GM23248 (cell line): ENCODE data around the gene SFMBT1.

Experiments
- EZH2 ChIP-seq: fragments of 200-600 bp; sonication (generic); IDR thresholded peaks from 2 replicates; pipeline ENCODE4 v1.6.1; 2018; ENCODE audit warnings: antibody characterized with exemption, mild to moderate bottlenecking; ENCODE audit not compliant: insufficient read depth, poor library complexity, severe bottlenecking
- EZH2phosphoT487 ChIP-seq: fragments of 200-600 bp; sonication (generic); IDR thresholded peaks from 2 replicates; pipeline ENCODE4 v1.6.1; 2018; ENCODE audit warnings: antibody characterized with exemption, moderate library complexity, mild to moderate bottlenecking, low read depth; ENCODE audit not compliant: insufficient read depth

DNA sequence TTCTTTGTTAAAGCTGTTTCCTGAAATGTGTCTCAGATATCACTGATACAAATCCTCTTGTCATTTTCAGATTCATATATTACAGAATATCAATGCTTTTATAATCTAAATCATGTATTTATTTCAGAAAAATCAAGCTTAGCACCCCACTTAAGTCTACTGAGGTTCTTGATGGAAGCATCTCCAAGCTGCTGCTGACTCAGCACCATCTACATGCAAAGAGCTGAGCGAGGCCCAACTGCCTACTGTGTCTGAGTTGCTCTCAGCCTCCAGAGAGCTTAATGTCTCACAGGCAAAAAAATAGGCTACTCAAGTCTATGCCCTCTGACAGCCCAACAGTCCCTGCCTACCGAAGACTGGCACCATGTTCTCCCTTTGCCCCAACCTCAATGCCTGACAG lies 119.3 kb downstream of the SFMBT1 start:
- TF ChIP-seq EZH2: no peak
- TF ChIP-seq EZH2phosphoT487: no peak
